ENCODE measurements around the gene ZMIZ1.

- no peak for TF ChIP-seq CTCF (IDR thresholded peaks at IDR 0.05; ENCODE audit: poor library complexity, severe bottlenecking)
- no peak for TF ChIP-seq EP300 (conservative IDR thresholded peaks at IDR 0.05; ENCODE audit: poor library complexity, severe bottlenecking)
- TF ChIP-seq RAD21 (conservative IDR thresholded peaks at IDR 0.05) = no peak
- TF ChIP-seq POLR2AphosphoS5 (IDR thresholded peaks at IDR 0.05) = no peak
- TF ChIP-seq SMC3 (conservative IDR thresholded peaks at IDR 0.05; ENCODE audit: poor library complexity) = no peak
- TF ChIP-seq REST (IDR thresholded peaks at IDR 0.05; ENCODE audit: borderline replicate concordance) = no peak
- TF ChIP-seq EZH2 (IDR thresholded peaks at IDR 0.05; ENCODE audit: borderline replicate concordance, insufficient read depth, low read length, poor library complexity, severe bottlenecking) = no peak
Observed at GRCh38 chr10:79234391-79235315, 165.9 kb downstream of the ZMIZ1 start.
